HG03039 (cell line): Measurements from ENCODE around the gene ANKS1B.
"Not testable (repeated sequence)": the region's sequence is repeated elsewhere in the genome, so short reads cannot be mapped to it uniquely, and the experiment has no call there.

ENCODE experiments used
- ATAC-seq: cut with Tn5 transposase; IDR thresholded peaks from one replicate; pipeline ENCODE4 v1.9.1; 2021; ENCODE audit warnings: mild to moderate bottlenecking, moderate library complexity; ENCODE audit not compliant: unreplicated experiment

Gene ANKS1B

GRCh38 chr12:99390707-99391106 lies 594.0 kb downstream of the ANKS1B start:
- no peak for ATAC-seq

GRCh38 chr12:99389751-99390150 lies 595.0 kb downstream of the ANKS1B start:
- ATAC-seq, result no peak

- ATAC-seq, result no peak
These were observed 596.0 kb downstream of the ANKS1B start for GRCh38 chr12:99388671-99389195.

GRCh38 chr12:99387661-99388060 lies 597.1 kb downstream of the ANKS1B start:
- no peak for ATAC-seq

GRCh38 chr12:99386907-99387306 lies 597.8 kb downstream of the ANKS1B start:
- peak; percentile 37 for ATAC-seq

GRCh38 chr12:99383258-99383657 lies 601.5 kb downstream of the ANKS1B start:
- no peak for ATAC-seq

GRCh38 chr12:99381992-99382391 lies 602.7 kb downstream of the ANKS1B start:
- peak; percentile 91 for ATAC-seq

- no peak for ATAC-seq
These were observed 604.0 kb downstream of the ANKS1B start for GRCh38 chr12:99380701-99381100.

- ATAC-seq, result no peak
These were observed 610.7 kb downstream of the ANKS1B start for GRCh38 chr12:99374023-99374422.

- no peak for ATAC-seq
These were observed 612.3 kb downstream of the ANKS1B start for GRCh38 chr12:99372257-99372920.

GRCh38 chr12:99370421-99371138 lies 614.2 kb downstream of the ANKS1B start:
- ATAC-seq, result no peak

GRCh38 chr12:99367181-99367580 lies 617.6 kb downstream of the ANKS1B start:
- no peak for ATAC-seq

- ATAC-seq, result no peak
These were observed 632.5 kb downstream of the ANKS1B start for GRCh38 chr12:99352269-99352668.

GRCh38 chr12:99343960-99344359 lies 640.8 kb downstream of the ANKS1B start:
- ATAC-seq, result no peak

- no peak for ATAC-seq
These were observed 645.1 kb downstream of the ANKS1B start for GRCh38 chr12:99339663-99340062.

- ATAC-seq, result no peak
These were observed 650.3 kb downstream of the ANKS1B start for GRCh38 chr12:99334285-99335056.

- no peak for ATAC-seq
These were observed 651.7 kb downstream of the ANKS1B start for GRCh38 chr12:99332936-99333591.

- no peak for ATAC-seq
These were observed 654.5 kb downstream of the ANKS1B start for GRCh38 chr12:99330216-99330615.

GRCh38 chr12:99321210-99321609 lies 663.5 kb downstream of the ANKS1B start:
- ATAC-seq, result not testable (repeated sequence)

- no peak for ATAC-seq
These were observed 673.4 kb downstream of the ANKS1B start for GRCh38 chr12:99311373-99311772.

GRCh38 chr12:99309812-99310211 lies 674.9 kb downstream of the ANKS1B start:
- ATAC-seq, result no peak
